COR-L47 (cell line): ENCODE measurements around the gene CNOT6.

Experiments used
- DNase-seq: peaks from one replicate; lab custom pipeline; 2025; lab: John Stamatoyannopoulos, UW

Gene CNOT6

GRCh38 chr5:180568914-180569313 is 74.7 kb downstream of the CNOT6 start:
- no peak for DNase-seq

GRCh38 chr5:180575571-180575970 is 81.4 kb downstream of the CNOT6 start:
- DNase-seq: no peak

GRCh38 chr5:180580681-180581080 is 86.5 kb downstream of the CNOT6 start:
- no peak for DNase-seq

- no peak for DNase-seq
Measured at GRCh38 chr5:180583738-180584137, 89.6 kb downstream of the CNOT6 start.

- DNase-seq: no peak
Measured at GRCh38 chr5:180586204-180586603, 92.0 kb downstream of the CNOT6 start.

GRCh38 chr5:180586870-180587269 is 92.7 kb downstream of the CNOT6 start:
- no peak for DNase-seq

GRCh38 chr5:180589771-180590542 is 95.8 kb downstream of the CNOT6 start:
- DNase-seq: no peak

- no peak for DNase-seq
Measured at GRCh38 chr5:180590543-180591310, 96.5 kb downstream of the CNOT6 start.

GRCh38 chr5:180591311-180591887 is 97.2 kb downstream of the CNOT6 start, which contains the start of gene SCGB3A1:
Gene SCGB3A1 (minus strand): TSS chr5:180591499. CDS start chr5:180591462, 37 bp downstream.
- DNase-seq: no peak

- no peak for DNase-seq
Measured at GRCh38 chr5:180592176-180592575, 98.0 kb downstream of the CNOT6 start.

GRCh38 chr5:180593446-180594206 is 99.4 kb downstream of the CNOT6 start:
- DNase-seq: no peak

- no peak for DNase-seq
Measured at GRCh38 chr5:180594311-180595045, 100.3 kb downstream of the CNOT6 start.

GRCh38 chr5:180595046-180595379 is 100.8 kb downstream of the CNOT6 start:
- no peak for DNase-seq

- DNase-seq: no peak
Measured at GRCh38 chr5:180595381-180596114, 101.4 kb downstream of the CNOT6 start.

GRCh38 chr5:180596115-180596667 is 102.0 kb downstream of the CNOT6 start:
- DNase-seq: no peak

GRCh38 chr5:180596668-180597231 is 102.6 kb downstream of the CNOT6 start:
- peak; percentile 25 for DNase-seq

GRCh38 chr5:180598316-180598701 is 104.1 kb downstream of the CNOT6 start:
- no peak for DNase-seq

- no peak for DNase-seq
Measured at GRCh38 chr5:180598797-180599589, 104.8 kb downstream of the CNOT6 start.

GRCh38 chr5:180599590-180599914 is 105.4 kb downstream of the CNOT6 start:
- no peak for DNase-seq
